ENCODE results near the gene RIMKLB.
A peak's percentile ranks its signal among the peaks of the same experiment; 100 is the strongest.
"Not testable (repeated sequence)": the region's sequence is repeated elsewhere in the genome, so short reads cannot be mapped to it uniquely, and the experiment has no call there.

RIMKLB gene

GRCh38 chr12:8695116-8695515 is 2.7 kb upstream of the RIMKLB start:
- DNase-seq, result no peak

GRCh38 chr12:8696442-8697090 is 1.2 kb upstream of the RIMKLB start:
- no peak for DNase-seq

GRCh38 chr12:8697120-8697475 is 693 bp upstream of the RIMKLB start:
- DNase-seq, result peak in 4 of 14 donors; percentile 48 to 72 (median 54)

- peak in 10 of 14 donors; percentile 30 to 66 (median 44) for DNase-seq
Observed at GRCh38 chr12:8698132-8698851, 501 bp downstream of the RIMKLB start.

- no peak for DNase-seq
Observed at GRCh38 chr12:8698879-8699278, 1.1 kb downstream of the RIMKLB start.

- peak in 1 of 14 donors; percentile 17 for DNase-seq
Observed at GRCh38 chr12:8699714-8700113, 1.9 kb downstream of the RIMKLB start.

GRCh38 chr12:8701046-8701660 is 3.4 kb downstream of the RIMKLB start:
- DNase-seq, result no peak

GRCh38 chr12:8702159-8702558 is 4.4 kb downstream of the RIMKLB start:
- no peak for DNase-seq

- DNase-seq, result peak in 2 of 14 donors; percentile 10 to 11
Observed at GRCh38 chr12:8709124-8709830, 11.5 kb downstream of the RIMKLB start.

GRCh38 chr12:8712572-8712971 is 14.8 kb downstream of the RIMKLB start:
- peak in 1 of 14 donors; percentile 44 for DNase-seq

- no peak for DNase-seq
Observed at GRCh38 chr12:8722286-8722800, 24.6 kb downstream of the RIMKLB start.

- no peak for DNase-seq
Observed at GRCh38 chr12:8734873-8735381, 37.1 kb downstream of the RIMKLB start.

- no peak for DNase-seq
Observed at GRCh38 chr12:8742501-8742900, 44.7 kb downstream of the RIMKLB start.

GRCh38 chr12:8743121-8743520 is 45.3 kb downstream of the RIMKLB start:
- DNase-seq, result not testable (repeated sequence)

GRCh38 chr12:8745631-8746030 is 47.8 kb downstream of the RIMKLB start:
- DNase-seq, result not testable (repeated sequence)

GRCh38 chr12:8746046-8746445 is 48.3 kb downstream of the RIMKLB start:
- no peak for DNase-seq

- DNase-seq, result not testable (repeated sequence)
Observed at GRCh38 chr12:8760076-8760475, 62.3 kb downstream of the RIMKLB start.

- DNase-seq, result not testable (repeated sequence)
Observed at GRCh38 chr12:8762701-8763100, 64.9 kb downstream of the RIMKLB start.

GRCh38 chr12:8766121-8766520 is 68.3 kb downstream of the RIMKLB start:
- not testable (repeated sequence) for DNase-seq

- DNase-seq, result no peak
Observed at GRCh38 chr12:8770499-8770898, 72.7 kb downstream of the RIMKLB start.

GRCh38 chr12:8771072-8771471 is 73.3 kb downstream of the RIMKLB start:
- DNase-seq, result no peak

GRCh38 chr12:8773461-8773860 is 75.7 kb downstream of the RIMKLB start:
- peak in 1 of 14 donors; percentile 18 for DNase-seq

Measured in C1 segment of cervical spinal cord (tissue), 14 donors.